Muscle layer of colon (tissue), 2 donors: Measurements from ENCODE around the gene CDK5R2.

ENCODE experiments used
- H3K27ac ChIP-seq: one replicate; pipeline ENCODE4 v1.7.0; 2013; ENCODE audit warnings: low read depth, mild to moderate bottlenecking, low read length, moderate library complexity
- H3K27me3 ChIP-seq, 2 donors: one replicate each; pipeline ENCODE4 v1.7.0; 2013; ENCODE audit warnings: low read length in 2 of 2, mild to moderate bottlenecking in 2 of 2; ENCODE audit not compliant: insufficient read depth in 2 of 2, control insufficient read depth in 1 of 2
- H3K36me3 ChIP-seq: one replicate; pipeline ENCODE4 v1.7.0; 2013; ENCODE audit warnings: mild to moderate bottlenecking, low read length; ENCODE audit not compliant: insufficient read depth
- H3K4me1 ChIP-seq: one replicate; pipeline ENCODE4 v1.7.0; 2013; ENCODE audit warnings: mild to moderate bottlenecking, low read length; ENCODE audit not compliant: insufficient read depth
- H3K4me3 ChIP-seq, 2 donors: one replicate each; pipeline ENCODE4 v1.7.0; 2013; ENCODE audit warnings: low read length in 2 of 2, low read depth in 1 of 2, mild to moderate bottlenecking in 1 of 2, moderate library complexity in 1 of 2
- H3K9ac ChIP-seq: one replicate; pipeline ENCODE4 v1.7.0; 2013; ENCODE audit warnings: low read length
- H3K9me3 ChIP-seq: one replicate; pipeline ENCODE4 v1.7.0; 2013; ENCODE audit warnings: mild to moderate bottlenecking, low read length
- donor health status: abdominal sarcoma.
- donor health status: Adenocarcinoma of cecum.

Gene CDK5R2

GRCh38 chr2:218992196-218992595 is 32.7 kb downstream of the CDK5R2 start:
- Histone ChIP-seq H3K27ac (no peak overlapping the region), H3K9ac (no peak overlapping the region), H3K36me3 (no peaks in the 10 kb centered on the region), H3K27me3 (peaks cover 74 to 89% of the 10 kb centered on the region in 2 donors), H3K4me3 (no peak overlapping the region), H3K4me1 (peaks cover 24% of the 10 kb centered on the region), H3K9me3 (no peaks in the 10 kb centered on the region)

GRCh38 chr2:218992703-218993344 is 33.4 kb downstream of the CDK5R2 start:
- Histone ChIP-seq H3K4me3 (peak overlapping the region; percentile 35 to 50), H3K4me1 (peaks cover 24% of the 10 kb centered on the region), H3K27ac (no peak overlapping the region), H3K36me3 (no peaks in the 10 kb centered on the region), H3K9ac (no peak overlapping the region), H3K9me3 (no peaks in the 10 kb centered on the region), H3K27me3 (peaks cover 75 to 87% of the 10 kb centered on the region in 2 donors)

- H3K36me3 ChIP-seq: no peaks in the 10 kb centered on the region
- peaks cover 69 to 84% of the 10 kb centered on the region in 2 donors for H3K27me3 ChIP-seq
- no peak within 1 kb of the TSS for H3K27ac ChIP-seq
- H3K9me3 ChIP-seq: no peaks in the 10 kb centered on the region
- peak within 1 kb of the TSS; percentile 35 to 50 for H3K4me3 ChIP-seq
- peaks cover 24% of the 10 kb centered on the region for H3K4me1 ChIP-seq
- H3K9ac ChIP-seq: no peak within 1 kb of the TSS
Observed at GRCh38 chr2:218993345-218994315, 34.2 kb downstream of the CDK5R2 start, which contains the start of gene CRYBA2. TSS of gene CRYBA2 (minus strand) at chr2:218993422. CDS start at chr2:218993176, 246 bp downstream.

GRCh38 chr2:218995561-218995960 is 36.1 kb downstream of the CDK5R2 start:
- Histone ChIP-seq H3K9me3 (no peaks in the 10 kb centered on the region), H3K9ac (no peak overlapping the region), H3K27me3 (peaks cover 68 to 80% of the 10 kb centered on the region in 2 donors), H3K36me3 (no peaks in the 10 kb centered on the region), H3K27ac (no peak overlapping the region), H3K4me1 (peaks cover 24% of the 10 kb centered on the region), H3K4me3 (peak overlapping the region in 1 of 2 donors; percentile 45)

- Histone ChIP-seq H3K4me3 (peak overlapping the region in 1 of 2 donors; percentile 45), H3K9me3 (no peaks in the 10 kb centered on the region), H3K27ac (no peak overlapping the region), H3K4me1 (peaks cover 24% of the 10 kb centered on the region), H3K36me3 (no peaks in the 10 kb centered on the region), H3K27me3 (peaks cover 68 to 80% of the 10 kb centered on the region in 2 donors), H3K9ac (no peak overlapping the region)
Observed at GRCh38 chr2:218995972-218996711, 36.7 kb downstream of the CDK5R2 start.

- Histone ChIP-seq H3K9ac (no peak overlapping the region), H3K9me3 (no peaks in the 10 kb centered on the region), H3K27me3 (peaks cover 62 to 80% of the 10 kb centered on the region in 2 donors), H3K36me3 (no peaks in the 10 kb centered on the region), H3K4me1 (peaks cover 25% of the 10 kb centered on the region), H3K4me3 (no peak overlapping the region), H3K27ac (no peak overlapping the region)
Observed at GRCh38 chr2:218996937-218997336, 37.5 kb downstream of the CDK5R2 start.

GRCh38 chr2:218997731-218998130 is 38.3 kb downstream of the CDK5R2 start:
- H3K27ac ChIP-seq: no peak overlapping the region

GRCh38 chr2:218998414-218999002 is 39.0 kb downstream of the CDK5R2 start:
- Histone ChIP-seq H3K4me3 (no peak overlapping the region), H3K9ac (no peak overlapping the region), H3K27me3 (peaks cover 64 to 80% of the 10 kb centered on the region in 2 donors), H3K9me3 (no peaks in the 10 kb centered on the region), H3K4me1 (peaks cover 19% of the 10 kb centered on the region), H3K27ac (no peak overlapping the region), H3K36me3 (no peaks in the 10 kb centered on the region)

More at GRCh38 chr2:218997731-218998130, 38.3 kb downstream of the CDK5R2 start:
- Histone ChIP-seq H3K4me3 (no peak overlapping the region), H3K36me3 (no peaks in the 10 kb centered on the region), H3K9ac (no peak overlapping the region), H3K9me3 (no peaks in the 10 kb centered on the region), H3K27me3 (peaks cover 62 to 80% of the 10 kb centered on the region in 2 donors), H3K4me1 (peaks cover 27% of the 10 kb centered on the region)

GRCh38 chr2:218999021-218999880 is 39.8 kb downstream of the CDK5R2 start:
- Histone ChIP-seq H3K36me3 (no peaks in the 10 kb centered on the region), H3K4me1 (peaks cover 15% of the 10 kb centered on the region), H3K9ac (no peak overlapping the region), H3K9me3 (no peaks in the 10 kb centered on the region), H3K27ac (no peak overlapping the region), H3K4me3 (no peak overlapping the region), H3K27me3 (peaks cover 64 to 80% of the 10 kb centered on the region in 2 donors)

GRCh38 chr2:218999881-219000568 is 40.6 kb downstream of the CDK5R2 start:
- H3K4me3 ChIP-seq: no peak overlapping the region
- no peak overlapping the region for H3K9ac ChIP-seq
- peaks cover 62 to 80% of the 10 kb centered on the region in 2 donors for H3K27me3 ChIP-seq
- H3K36me3 ChIP-seq: no peaks in the 10 kb centered on the region
- H3K9me3 ChIP-seq: no peaks in the 10 kb centered on the region
- peaks cover 15% of the 10 kb centered on the region for H3K4me1 ChIP-seq
- no peak overlapping the region for H3K27ac ChIP-seq
